NT2/D1 (cell line): ENCODE results near the gene SARS1.

Experiments used
- YY1 ChIP-seq: IDR thresholded peaks from 2 replicates; pipeline ENCODE4 v1.6.1; 2011; ENCODE audit not compliant: insufficient read length, insufficient read depth
- ZNF274 ChIP-seq: IDR thresholded peaks from 2 replicates; pipeline ENCODE4 v1.6.1; 2011; ENCODE audit warnings: mild to moderate bottlenecking, low read depth, low read length

DNA sequence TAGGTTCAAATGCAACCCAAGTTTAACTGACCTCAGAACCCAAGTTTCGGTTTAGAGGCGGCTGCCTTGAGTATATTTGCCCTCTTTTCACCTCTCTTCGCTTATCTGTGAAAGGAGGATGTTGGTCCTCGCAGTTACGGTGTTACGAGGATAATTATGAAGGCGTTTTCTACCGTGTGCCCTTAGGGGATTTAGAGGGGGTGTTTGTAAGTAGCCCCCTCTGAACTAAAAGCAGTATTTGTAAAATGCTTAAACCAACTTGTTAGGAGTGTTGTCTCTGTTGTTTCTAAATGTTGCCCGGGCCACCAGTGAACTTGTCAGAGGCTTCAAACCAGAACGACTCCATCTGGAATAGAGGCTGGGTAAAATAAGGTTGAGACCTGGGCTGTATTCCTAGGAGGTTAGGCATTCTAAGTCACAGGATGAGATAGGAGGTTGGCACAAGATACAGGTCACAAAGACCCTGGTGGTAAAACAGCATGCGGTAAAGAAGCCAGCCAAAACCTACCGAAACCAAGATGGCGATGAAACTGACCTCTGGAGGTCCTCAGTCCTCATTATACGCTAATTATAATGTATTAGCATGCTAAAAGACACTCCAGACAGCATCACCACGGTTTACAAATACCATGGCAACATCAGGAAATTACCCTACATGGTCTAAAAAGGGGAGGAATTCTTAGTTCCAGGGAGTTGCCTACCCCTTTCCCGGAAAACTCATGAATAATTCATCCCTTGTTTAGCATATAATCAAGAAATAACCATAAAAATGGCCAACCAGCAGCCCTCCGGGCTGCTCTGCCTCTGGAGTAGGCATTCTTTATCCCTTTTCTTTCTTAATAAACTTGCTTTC is 70.3 kb downstream of the SARS1 start:
- TF ChIP-seq ZNF274 (no peak), YY1 (no peak)
